GM21526 (cell line): ENCODE measurements around the gene PTPRM.

Experiments
- ATAC-seq: cut with Tn5 transposase; IDR thresholded peaks from one replicate; pipeline ENCODE4 v1.9.1; 2021; ENCODE audit warnings: moderate library complexity; ENCODE audit not compliant: unreplicated experiment, low FRiP score

The PTPRM gene

DNA sequence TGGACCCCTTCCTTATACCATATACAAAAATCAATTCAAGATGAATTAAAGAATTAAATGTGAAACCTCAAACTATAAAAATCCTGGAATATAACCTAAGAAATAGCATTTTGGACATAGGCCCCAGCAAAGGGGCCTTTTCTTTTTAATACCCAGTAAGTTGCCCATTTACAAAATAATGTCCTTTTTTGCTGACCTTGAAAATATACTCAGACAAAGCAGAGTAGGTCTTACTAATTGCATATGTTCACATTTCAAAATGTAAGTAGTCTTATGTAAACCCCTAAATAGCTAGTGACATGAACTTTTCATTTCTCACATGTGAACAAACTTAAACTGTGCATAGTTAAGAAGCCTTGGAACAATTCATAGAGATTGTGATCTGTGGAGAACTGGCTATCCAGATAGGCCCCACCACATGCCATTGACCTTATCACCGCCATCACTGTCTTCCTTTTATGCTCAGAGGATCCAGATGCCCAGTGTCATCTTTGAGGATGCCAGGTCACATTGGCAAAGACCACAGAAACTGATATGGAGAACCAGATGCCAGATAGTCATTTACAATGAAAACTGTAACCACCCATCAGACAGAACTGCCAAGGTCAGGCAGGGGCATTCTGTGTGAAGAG is 759.8 kb downstream of the PTPRM start:
- ATAC-seq, result no peak

GRCh38 chr18:8328126-8328525 is 761.0 kb downstream of the PTPRM start:
- no peak for ATAC-seq

DNA sequence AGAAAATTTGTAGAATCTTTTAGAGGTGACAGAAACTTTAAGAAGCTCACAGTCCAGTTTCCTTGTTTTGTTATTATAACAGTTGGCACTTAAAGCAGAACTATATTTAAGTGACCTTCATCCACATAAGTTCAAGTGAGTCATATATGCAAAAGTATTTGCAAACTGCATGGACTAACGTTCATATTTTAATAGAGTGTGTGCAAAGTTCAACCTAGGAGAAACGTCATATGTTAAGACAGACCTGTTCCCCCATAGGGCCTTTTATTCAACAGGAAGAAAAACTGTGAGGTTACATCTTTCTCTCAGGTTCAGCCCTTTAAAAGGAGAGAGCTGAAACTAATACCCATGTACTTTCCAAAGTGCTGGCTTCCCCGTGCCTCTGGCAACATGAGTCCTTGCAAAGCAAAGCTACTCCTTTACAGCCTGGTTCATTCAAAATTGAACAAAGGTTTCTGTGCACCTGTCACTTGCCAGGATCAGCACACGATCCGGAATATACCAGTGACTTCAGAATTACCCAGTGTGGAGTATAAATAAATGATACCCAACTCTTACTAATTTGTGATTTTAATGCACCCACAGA is 762.2 kb downstream of the PTPRM start:
- ATAC-seq, result no peak

GRCh38 chr18:8330575-8330974 is 763.5 kb downstream of the PTPRM start:
- ATAC-seq, result no peak

- no peak for ATAC-seq
Measured at GRCh38 chr18:8332286-8332685, 765.2 kb downstream of the PTPRM start.

DNA sequence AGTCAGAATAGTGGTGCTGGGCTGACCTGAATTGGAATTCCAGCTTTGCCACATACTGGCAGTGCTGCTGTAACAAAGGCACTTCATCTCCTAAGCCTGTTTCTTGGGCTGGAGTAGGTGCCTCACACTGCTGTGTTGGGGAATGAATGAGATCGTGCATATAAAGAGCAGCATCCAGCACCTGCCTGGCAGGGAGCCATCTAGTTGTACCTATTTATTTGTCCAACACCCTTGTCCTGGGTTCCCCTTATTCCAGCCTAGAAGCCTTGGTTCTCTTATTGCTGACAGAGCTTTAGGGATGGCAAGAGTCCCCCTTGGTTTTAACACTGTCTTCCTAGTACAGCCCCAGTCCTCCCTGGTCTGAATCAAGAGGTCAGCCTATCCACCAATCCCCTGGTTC is 766.8 kb downstream of the PTPRM start:
- ATAC-seq, result no peak

GRCh38 chr18:8337211-8337610 is 770.1 kb downstream of the PTPRM start:
- no peak for ATAC-seq

GRCh38 chr18:8339210-8339609 is 772.1 kb downstream of the PTPRM start:
- ATAC-seq, result no peak

DNA sequence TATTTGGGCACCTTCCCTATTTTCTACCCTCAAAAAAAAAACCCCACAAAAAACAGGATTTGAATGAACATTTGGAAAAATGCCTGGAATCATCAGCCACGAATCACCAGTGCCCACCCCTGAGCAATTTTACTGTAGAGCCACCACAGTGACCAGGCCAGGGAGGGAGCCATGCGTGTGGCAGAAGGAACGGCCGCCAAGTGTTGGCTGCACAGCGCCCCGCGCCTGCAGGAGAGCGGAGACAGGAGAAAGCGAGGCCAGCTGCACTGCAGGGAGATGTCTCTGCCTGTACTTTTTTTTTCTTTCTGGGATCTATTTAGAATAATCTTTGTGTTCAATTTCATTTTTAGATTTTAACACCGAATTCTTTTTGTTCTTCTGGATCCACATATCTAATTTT is 772.8 kb downstream of the PTPRM start:
- ATAC-seq, result no peak

GRCh38 chr18:8341481-8342230 is 774.5 kb downstream of the PTPRM start:
- ATAC-seq, result no peak

DNA sequence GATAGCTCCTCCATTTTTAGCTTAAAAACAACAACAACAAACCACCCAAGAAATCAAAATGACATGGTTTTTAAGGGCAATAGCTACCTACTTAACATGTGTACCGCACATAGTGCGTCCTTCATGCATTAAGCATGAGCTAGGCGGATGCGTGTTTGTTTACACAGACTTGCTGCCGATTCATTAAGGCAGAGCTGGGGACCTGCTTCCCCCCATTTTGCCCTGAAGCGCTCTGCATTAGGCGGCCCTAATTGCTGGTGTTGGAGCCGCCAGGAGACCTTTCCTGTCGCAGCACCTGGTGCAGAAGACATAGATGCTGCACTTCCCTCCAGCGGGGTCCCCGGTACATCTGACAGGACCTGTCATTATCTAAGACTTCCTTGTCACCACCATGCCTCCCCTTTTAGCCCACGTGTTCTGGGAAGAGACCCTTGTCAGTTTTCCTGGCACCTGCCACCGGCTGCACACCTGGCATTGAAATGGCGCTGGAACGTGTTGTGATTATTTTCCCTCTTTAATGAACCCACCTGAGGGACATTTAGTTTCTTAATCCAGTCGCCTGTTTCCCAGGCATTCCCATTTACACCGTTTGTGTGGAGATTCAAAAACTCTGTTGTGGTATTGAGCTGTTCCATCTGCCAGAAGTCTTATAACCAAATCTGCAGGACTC is 781.1 kb downstream of the PTPRM start:
- no peak for ATAC-seq

DNA sequence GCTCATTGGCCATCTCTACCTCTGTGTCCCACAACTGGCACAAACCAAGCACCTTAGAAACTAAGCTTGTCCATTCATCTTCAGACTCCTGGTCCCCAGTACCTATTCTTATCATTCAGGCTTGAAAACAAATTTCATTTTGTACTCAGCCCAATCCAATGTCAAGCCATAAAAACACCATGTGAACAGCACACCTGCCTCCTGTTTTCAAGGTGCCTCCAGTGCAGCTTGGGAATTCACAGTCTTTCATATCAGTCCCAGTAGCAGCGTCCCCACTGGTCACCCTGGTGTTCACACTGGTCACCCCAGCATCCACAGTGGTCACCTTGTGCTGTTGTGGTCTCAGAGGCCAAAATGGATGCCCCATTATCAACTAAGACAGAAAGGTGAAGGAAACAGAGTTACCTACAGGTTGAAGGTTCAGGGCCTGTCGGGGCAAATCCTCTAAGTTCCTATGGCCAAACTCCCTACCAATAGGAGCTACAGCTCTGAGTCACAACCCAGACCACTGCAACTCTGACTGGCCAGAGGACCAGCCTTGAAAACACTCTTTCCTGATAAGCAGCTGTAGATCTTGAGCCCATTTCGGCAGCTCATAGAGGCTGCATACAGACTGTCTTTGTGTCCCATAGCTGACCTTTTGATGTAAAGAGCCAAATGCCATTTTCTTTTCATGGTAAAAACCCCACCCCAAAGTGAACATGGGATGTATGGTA is 782.6 kb downstream of the PTPRM start:
- no peak for ATAC-seq

GRCh38 chr18:8350628-8351027 is 783.5 kb downstream of the PTPRM start:
- no peak for ATAC-seq

DNA sequence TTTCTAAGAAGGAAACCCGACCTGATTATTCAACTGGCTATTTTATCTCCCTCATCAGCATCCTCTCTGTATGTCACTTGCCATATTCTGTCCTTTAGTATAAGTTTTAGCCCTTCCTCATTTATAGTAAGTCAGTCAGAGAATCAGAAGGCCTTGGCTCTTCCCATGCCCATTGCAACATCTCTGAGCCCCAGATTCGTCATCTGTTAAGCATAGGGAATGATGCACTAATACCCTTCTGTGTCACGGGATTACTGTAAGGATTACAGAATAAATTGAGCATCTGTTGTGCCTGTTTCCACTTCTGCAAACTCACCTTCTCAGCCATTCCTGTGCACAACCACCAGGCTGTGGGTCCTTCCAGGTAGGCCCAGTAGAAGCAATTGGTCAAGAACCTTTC is 784.0 kb downstream of the PTPRM start:
- ATAC-seq, result no peak

- no peak for ATAC-seq
Measured at GRCh38 chr18:8354304-8354703, 787.2 kb downstream of the PTPRM start.

GRCh38 chr18:8356001-8356400 is 788.9 kb downstream of the PTPRM start:
- ATAC-seq, result no peak

GRCh38 chr18:8357320-8357719 is 790.2 kb downstream of the PTPRM start:
- ATAC-seq, result no peak

DNA sequence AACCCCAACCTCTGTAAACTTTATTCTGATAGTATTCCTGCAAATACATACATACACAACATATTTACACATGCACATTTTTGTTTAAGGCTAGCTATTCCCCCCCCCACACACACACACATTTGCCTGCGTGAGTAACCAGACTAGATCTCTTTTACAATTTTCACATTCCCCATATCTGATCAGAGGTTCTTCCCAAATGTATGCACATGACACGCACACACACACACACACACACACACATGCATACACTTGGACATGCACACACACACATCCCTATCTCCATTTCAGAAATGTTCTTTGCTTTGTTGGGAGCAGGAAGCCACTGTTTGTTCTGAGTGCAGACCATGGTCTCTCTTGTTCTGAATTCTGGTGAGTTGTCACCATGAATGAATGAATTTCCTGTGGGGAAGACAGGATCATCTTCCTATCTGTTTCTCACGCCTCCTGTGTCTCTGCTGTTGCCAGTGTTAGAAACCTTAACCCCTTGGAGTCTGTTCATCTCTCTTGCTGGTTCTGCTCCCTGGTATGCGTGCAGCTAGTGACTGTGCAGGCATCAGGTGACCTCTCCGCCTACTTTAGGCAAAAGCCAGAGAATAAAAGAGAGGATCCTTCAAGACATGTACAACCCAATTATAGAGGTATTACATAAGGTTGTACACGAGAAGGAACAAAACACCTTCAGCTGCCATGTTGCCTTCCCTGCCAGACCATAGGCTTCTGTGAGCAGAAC is 791.1 kb downstream of the PTPRM start:
- ATAC-seq, result no peak

- ATAC-seq, result no peak
Measured at GRCh38 chr18:8359076-8359475, 792.0 kb downstream of the PTPRM start.

DNA sequence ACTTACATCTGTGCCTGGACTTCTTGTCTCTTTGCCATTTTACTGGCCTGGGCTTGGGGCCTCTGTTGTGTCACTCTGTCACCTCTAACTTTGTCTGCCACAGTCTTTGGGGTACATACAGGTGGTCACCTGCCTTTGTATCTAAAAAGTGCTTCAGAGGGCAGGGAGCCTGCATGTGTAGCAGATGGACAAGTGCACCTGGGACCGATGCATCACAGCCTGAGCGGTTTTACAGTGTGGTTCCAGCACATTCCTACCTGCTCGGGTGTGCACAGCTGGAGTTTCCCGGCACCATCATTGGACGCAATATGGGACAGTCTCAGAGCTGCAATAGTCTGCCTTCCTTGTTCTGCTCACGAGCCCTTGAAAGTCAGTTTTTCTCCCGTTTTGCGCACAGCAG is 792.4 kb downstream of the PTPRM start:
- ATAC-seq, result no peak
